ENCODE results near the gene LTB4R.

LTB4R gene

GRCh38 chr14:24312736-24313507 is 1.6 kb downstream of the LTB4R start:
- TF ChIP-seq CTCF (IDR thresholded peaks at IDR 0.05; ENCODE audit: low read depth, low read length), result no peak
- no peak overlapping the region for H3K4me3 ChIP-seq (ENCODE audit: low read depth, low read length)

DNA sequence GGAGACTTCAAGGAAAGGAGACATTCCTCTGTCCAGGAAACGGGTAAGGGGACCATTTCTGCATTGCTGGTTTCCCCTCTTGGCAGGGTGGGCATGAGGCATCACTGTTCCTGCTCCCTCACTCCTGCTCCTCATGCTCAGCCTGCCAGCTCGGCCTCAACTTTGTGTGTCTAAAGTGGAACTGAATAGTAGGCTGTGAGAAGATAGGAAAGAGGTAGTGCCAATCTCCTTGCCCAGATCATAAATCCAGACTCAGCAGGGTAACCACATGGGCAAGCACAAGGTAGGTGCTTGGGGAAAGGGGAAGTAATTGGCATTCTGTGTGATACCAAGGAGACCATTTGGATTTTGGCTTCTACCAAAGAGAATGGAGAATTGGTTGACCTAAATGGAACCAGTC is 2.6 kb downstream of the LTB4R start:
- no peak overlapping the region for H3K4me3 ChIP-seq (ENCODE audit: low read depth, low read length)
- TF ChIP-seq CTCF (IDR thresholded peaks at IDR 0.05; ENCODE audit: low read depth, low read length), result no peak

- no peak for TF ChIP-seq CTCF (IDR thresholded peaks at IDR 0.05; ENCODE audit: low read depth, low read length)
- no peak overlapping the region for H3K4me3 ChIP-seq (ENCODE audit: low read depth, low read length)
Observed at GRCh38 chr14:24314377-24315193, 3.3 kb downstream of the LTB4R start.

GRCh38 chr14:24315243-24315806 is 4.0 kb downstream of the LTB4R start:
- no peak for TF ChIP-seq CTCF (IDR thresholded peaks at IDR 0.05; ENCODE audit: low read depth, low read length)
- no peak overlapping the region for H3K4me3 ChIP-seq (ENCODE audit: low read depth, low read length)

DNA sequence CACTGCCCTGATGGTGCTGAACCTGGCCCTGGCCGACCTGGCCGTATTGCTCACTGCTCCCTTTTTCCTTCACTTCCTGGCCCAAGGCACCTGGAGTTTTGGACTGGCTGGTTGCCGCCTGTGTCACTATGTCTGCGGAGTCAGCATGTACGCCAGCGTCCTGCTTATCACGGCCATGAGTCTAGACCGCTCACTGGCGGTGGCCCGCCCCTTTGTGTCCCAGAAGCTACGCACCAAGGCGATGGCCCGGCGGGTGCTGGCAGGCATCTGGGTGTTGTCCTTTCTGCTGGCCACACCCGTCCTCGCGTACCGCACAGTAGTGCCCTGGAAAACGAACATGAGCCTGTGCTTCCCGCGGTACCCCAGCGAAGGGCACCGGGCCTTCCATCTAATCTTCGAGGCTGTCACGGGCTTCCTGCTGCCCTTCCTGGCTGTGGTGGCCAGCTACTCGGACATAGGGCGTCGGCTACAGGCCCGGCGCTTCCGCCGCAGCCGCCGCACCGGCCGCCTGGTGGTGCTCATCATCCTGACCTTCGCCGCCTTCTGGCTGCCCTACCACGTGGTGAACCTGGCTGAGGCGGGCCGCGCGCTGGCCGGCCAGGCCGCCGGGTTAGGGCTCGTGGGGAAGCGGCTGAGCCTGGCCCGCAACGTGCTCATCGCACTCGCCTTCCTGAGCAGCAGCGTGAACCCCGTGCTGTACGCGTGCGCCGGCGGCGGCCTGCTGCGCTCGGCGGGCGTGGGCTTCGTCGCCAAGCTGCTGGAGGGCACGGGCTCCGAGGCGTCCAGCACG is 4.7 kb downstream of the LTB4R start:
- H3K4me3 ChIP-seq (ENCODE audit: low read depth, low read length), result no peak overlapping the region
- TF ChIP-seq CTCF (IDR thresholded peaks at IDR 0.05; ENCODE audit: low read depth, low read length), result no peak

GRCh38 chr14:24316597-24316950 is 5.3 kb downstream of the LTB4R start:
- TF ChIP-seq CTCF (IDR thresholded peaks at IDR 0.05; ENCODE audit: low read depth, low read length), result no peak
- no peak overlapping the region for H3K4me3 ChIP-seq (ENCODE audit: low read depth, low read length)

Measured in WI38 (cell line).